ENCODE results near the gene MFSD2B. TPM values are rescaled to one million over a fixed set of nuclear protein-coding genes. Genes with fewer than 3 reads are reported as not detected.
"Not testable (repeated sequence)": the region's sequence is repeated elsewhere in the genome, so short reads cannot be mapped to it uniquely, and the experiment has no call there.

MFSD2B gene
- total RNA-seq, 1 donor from 2014 or later: not detected

DNA sequence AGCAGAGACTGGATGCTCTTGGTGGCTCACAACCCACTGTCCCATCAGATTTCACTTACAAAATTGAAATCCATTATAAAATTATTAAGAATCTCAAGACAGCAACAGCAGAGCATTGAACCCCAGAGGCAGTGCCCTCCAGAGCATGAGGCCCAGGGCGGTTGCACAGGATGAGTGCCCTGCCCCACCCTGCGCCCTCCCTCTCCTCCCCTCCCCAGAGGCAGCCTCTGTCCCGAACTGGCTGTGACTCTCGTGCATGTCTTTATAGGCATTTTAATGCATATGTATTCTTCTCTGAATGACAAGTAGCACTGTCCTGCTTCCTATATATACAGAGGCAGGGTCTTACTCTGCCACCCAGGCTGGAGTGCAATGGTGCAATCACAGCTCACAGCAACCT, 10.4 kb downstream of the MFSD2B start:
- ATAC-seq: no peak

DNA sequence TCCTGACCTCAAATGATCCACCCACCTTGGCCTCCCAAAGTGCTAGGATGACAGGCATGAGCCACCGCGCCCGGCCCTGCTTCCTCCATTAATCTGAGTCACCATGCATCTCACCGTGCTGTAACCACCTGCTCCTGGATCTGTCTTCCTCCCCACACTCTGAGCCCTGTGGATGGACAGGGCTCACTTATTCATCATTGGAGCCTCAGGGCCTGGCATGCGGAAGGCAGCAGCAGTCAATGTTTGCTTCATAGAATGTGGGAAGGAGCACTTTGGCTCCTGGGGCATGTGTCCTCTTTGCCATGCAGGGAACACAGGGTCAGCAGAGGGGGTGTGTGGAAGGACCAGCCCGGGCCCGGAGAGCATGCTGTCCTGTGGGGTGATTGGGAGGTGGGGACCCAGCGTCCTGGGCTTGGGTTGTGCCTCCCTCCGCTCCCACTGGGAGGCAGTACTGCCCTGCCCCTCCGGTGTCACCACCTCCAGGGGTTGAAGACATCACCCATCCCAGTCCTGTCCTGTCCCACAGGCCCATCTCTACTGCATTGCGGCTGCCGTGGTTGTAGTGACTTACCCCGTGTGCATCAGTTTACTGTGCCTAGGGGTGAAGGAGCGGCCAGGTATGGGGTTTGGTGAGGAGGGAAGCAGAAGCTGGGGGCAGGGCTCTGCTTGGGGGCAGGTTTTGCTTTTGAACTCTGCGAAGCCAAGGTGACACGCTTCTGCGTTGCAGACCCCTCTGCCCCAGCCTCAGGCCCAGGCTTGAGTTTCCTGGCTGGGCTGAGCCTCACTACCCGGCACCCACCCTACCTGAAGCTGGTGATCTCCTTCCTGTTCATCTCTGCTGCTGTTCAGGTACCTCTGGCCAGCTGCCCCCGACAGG, 11.5 kb downstream of the MFSD2B start:
- ATAC-seq: peak; percentile 91

DNA sequence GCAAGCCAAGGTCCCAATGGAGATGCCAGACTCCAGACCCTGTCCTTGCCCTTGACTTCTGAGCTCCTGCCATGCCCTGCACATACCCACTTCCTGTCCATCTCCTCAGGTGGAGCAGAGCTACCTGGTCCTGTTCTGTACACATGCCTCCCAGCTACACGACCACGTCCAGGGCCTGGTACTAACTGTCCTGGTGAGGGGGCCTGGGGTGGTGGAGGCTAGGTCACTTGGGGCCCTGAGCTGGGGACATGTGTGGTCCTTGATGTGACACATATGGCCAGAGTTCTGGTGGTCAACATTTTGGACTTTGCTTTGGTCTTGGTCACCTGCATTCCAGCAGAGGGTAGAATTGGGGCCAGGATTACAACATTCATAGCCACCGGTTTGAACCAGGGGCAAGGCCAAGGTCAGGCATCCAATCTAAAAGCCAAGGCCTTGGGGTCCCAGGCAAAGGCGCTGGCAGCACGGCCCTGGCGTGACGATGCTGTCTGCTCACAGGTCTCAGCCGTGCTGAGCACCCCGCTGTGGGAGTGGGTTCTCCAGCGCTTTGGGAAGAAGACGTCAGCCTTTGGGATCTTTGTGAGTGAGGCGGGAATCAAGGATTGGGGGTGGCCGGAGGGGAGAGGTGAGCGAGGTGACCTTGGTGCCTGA, 12.6 kb downstream of the MFSD2B start:
- no peak for ATAC-seq

DNA sequence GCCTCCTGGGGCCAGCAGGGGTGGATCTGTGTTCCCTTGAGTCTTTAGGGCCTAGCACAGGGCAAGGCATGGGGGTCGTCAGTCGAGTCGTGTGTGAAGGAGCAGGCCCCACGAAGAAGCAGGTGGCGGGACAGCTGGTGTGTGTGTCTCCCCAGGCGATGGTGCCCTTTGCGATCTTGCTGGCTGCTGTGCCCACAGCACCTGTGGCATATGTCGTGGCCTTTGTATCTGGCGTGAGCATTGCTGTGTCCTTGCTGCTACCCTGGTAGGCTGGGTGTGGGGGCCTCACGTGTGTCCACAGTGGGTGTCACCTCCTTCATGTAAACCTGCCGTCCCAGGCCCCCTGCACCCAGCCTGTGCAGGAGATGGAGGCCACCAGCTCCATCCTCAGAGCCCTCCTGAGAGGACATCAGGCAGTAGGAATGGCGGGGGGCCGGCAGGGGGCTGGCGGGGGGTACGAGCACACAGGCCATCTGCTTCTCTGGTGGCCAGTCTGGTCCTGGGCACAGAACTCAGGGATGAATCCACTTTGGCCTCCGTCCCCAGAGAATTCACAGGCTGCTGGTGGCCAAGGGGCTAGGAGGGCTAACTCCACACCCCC, 13.2 kb downstream of the MFSD2B start:
- ATAC-seq: no peak

DNA sequence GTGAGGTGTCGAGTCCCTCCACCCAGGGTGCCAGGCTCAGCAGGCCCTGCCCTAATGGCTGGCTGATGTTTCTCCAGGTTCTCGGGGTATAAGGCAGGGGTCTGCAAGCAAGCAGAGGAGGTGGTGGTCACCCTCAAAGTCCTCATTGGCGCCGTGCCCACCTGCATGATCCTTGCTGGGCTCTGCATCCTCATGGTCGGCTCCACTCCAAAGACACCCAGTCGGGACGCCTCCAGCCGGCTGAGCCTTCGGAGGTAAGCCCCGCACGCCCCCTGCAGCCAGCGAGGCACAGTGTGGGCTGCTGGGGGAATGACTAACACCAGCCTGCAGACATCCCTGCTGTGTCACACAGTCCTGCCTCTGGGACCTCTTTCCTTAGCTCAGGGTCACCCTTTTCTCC, 14.1 kb downstream of the MFSD2B start:
- no peak for ATAC-seq

DNA sequence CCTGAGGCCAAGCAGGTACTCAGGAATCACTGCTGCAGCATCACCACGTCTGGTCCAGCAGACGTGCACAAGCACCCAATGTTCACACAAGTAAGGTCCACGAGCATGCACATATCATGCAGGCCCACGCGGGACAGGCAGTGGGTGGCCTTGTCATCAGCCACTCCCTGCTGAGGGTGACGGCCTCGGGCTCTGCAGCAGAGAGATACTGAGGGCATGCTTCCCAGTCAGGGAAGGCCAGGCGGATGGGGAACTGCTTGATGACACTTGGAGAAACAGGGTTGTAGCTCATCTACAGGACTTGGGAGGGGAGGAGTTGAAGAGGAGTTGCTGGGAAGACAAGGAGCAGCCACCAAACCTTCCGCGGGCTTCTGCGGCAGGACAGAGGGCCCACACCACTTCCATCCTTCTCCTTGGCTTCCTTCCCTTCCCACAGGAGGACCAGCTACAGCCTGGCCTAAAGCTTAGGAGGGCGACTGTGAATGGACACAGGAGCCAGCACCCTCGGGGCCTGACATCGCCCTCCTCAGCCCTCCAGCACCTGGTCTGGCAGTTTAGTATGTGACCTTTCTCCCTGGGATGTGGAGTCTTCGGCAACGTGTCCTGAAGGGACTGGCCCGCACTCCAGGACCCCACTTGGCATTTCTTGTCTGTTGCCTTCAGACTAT, 15.2 kb downstream of the MFSD2B start:
- ATAC-seq: no peak

DNA sequence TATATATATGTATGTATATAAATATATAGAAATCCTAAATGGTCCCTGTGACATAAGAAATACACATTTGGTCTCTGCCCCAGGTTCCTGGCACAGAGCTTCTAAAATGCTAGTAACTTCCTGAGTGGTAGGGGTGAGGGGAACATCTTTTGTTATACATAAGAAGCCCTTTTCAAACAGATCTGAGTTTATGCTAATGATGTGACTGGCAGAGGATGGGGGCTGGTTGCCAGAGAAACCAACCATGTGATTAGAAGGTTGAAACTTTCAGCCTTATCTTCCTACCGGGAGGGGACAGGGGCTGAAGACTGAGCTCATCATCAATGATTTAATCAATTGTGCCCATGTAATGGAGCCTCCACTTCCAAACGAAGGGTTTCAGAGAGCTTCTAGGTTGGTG, 16.3 kb downstream of the MFSD2B start:
- ATAC-seq: no peak

DNA sequence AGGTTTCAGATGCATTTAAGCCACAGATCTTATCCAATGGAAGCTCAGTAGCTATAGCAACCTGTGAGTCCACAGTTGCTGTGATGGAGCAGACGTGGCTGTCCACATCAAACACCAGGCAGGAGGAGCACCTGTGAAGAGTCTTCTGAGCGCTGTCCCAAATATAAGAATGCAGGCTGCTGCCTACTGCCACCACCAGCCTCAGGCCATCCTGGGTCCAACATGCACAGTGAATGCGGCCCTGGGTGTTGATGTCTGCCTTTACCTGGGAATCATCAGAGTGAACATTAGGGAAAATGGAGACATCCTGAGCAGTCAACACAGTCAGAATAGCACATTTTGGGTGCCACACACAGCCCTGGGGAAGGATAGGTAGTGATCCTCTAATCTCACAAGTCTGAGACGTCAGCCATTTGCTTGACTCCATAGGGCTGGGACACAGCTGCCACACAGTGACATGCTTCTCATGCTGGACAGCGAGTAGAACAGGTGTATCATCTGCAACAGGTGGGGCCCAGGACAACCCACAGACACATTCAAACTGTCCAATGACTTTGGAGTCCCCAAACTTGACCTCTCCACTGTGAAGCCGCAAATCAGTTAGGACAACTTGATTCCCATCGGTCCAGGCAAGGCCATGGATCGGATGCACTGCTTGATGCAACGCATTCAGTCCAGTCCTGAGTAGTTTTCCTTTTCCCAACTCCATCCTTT, 29.1 kb downstream of the MFSD2B start:
- ATAC-seq: no peak

DNA sequence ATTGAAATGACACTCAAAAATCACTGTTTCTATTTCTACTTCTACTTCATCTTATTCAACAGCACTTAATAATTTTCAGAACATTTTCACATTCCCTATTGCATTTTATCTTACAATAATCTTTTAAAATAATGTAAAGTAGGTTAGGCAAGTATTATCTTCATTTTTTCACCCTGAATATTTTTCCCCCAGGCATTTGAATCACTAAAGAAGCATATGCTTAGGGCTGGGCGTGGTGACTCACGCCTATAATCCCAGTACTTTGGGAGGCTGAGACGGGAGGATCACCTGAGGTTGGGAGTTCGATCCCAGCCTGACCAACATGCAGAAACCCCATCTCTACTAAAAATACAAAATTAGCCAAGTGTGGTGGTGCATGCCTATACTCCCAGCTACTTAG, 30.6 kb downstream of the MFSD2B start:
- no peak for ATAC-seq

DNA sequence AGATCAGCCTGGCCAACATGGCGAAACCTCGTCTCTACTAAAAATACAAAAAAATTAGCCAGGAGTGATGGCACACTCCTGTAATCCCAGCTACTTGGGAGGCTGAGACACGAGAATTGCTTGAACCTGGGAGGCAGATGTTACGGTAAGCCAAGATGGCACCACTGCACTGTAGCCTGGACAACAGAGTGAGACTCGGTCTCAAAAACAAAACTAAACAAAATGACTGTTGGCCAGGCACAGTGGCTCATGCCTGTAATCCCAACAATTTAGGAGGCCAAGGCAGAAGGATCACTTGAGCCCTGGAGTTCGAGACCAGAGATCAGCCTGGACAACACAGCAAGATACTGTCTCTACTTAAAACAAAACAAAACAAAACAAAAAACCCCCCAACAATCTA, 33.2 kb downstream of the MFSD2B start:
- not testable (repeated sequence) for ATAC-seq

DNA sequence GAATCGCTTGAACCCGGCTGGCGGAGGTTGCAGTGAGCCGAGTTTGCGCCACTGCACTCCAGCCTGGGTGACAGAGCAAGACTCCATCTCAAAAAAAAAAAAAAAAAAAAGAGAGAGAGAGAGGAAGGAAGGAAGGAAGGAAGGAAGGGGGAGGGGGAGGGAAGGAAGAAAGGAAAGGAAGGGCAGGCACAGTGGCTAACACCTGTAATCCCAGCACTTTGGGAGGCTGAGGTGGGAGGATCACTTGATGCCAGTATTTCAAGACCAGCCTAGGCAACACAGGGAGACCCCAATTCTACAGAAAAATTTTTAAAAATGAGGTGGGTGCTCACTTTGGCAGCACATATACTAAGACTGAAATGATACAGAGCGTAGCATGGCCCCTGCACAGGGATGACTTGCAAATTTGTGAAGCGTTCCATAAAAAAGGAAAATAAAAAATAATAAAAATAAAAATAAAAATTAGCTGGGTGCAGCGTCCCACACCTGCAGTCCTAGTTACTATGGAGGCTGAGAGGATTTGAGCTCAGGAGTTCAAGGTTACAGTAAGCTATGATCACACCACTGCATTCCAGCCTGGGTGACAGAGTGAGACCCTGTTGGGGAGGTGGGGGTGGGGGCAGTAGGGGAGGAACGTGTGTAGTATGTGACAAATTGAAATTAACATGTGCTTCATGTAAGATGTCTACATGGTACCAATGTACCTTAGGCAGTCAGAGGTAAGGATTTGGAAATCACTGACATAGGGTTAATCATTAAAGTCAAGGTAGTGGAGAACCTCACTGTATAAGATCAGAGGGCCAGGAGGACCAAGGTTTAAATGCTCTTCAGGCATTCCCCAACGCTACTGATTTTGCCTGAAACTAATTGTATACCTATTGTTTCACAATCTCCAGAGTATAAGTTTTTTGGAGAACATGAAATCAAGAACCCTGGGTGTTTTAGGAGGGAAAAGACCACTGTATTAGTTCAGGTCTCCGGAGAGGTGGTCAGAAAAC, 35.9 kb downstream of the MFSD2B start:
- ATAC-seq: no peak

DNA sequence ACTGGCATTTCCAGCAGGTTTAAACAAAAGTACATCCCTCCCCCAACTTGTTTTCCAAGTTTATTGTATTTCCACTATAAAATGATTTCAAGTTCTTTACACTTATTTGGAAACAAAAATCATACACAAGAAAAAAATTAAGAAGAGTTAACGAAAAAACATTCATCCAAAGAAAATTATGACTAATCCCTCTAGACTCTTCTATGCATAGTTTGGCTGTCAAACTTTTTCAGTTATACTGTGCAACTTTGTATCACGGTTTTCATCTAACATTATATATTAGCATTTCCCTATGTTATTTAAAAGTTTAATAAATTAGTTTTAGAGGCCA, 36.7 kb downstream of the MFSD2B start:
- ATAC-seq: no peak

DNA sequence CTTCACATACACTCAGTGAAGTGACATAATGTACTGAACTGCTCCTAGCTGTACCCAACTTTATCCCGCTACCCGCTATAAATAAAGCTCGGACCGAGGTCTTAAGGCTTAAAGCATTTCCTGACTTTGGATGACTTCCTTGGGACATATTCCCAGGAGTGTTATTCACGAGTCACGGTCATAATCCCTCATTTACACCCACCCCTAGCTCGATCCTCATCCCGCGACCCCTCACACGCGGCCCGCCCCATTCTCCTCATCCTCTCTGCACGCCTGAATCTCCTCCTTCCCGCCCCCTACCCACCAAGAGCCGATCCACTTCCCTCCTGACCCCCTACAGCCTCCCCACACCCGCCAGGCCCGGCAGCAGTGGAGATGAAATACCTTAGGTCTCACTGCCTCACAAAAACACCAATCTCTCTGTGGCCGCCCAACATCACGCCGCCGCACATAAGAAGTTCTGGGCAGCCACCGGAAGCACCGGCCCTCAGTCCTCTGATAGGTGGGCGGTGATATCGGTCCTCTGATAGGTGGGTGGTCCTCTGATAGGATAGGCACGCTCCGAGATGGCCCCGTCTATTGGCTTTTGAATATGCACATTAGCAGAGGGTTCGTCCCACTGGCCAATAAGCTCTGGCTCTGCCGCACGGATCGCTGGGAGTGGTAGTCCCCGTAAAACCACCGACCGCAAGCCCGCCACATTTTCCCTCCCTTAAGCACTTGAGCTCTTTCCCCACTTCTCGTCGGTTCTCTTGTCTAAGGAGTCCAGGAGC, 37.2 kb downstream of the MFSD2B start, which contains the start of gene WDCP:
Gene WDCP, minus strand, starts transcription at position 462 of the 773 bp plus-strand sequence. CDS start 7,897 bp downstream, outside the sequence.
- ATAC-seq: peak; percentile 100

DNA sequence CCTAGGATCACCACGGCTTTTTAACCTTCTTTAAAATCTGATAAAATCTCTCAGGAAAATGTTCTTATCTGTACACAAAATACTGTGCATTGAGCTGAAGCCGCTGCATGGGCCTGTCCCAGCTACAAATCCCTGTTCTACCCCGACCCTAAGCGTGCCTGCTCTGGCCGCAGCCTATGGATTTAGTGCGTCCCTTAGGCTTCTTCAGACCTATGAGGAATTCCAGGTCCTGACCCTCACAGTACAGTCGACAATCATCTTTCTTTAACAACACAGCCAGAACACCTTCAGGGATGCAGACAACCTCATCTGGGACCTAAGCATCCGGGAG, 37.8 kb downstream of the MFSD2B start:
- ATAC-seq: no peak

DNA sequence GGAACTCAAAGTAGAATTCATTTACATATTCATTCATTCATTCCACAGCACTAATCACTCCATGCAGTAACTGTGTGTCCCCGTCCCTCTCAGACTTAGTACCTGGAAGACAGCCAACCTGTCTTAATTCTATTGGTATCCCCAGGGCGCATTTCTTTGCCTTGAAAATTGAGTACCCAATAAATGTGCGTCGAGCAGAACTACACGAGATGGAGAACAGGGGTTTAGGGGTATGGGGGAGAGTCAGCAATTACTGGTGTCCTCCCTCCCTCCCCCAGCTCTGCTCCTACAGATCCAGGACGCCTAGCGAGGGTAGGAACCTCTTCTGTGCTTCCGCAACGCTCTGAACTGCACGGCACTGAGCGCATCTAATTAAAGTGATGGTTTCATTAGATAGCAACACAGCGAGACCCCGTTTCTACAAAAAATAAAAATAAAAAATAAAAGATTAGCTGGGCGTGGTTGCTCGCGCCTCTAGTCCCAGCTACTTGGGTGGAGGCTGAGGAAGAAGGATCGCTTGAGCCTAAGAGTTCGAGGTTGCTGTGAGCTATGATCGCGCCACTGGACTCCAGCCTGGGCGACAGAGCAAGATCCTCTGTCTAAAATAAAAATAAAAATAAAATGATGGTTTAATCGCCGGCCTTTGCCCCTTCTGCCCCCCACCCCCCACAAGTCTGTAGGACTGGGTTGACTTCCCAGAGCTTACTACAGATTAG, 39.0 kb downstream of the MFSD2B start:
- no peak for ATAC-seq

DNA sequence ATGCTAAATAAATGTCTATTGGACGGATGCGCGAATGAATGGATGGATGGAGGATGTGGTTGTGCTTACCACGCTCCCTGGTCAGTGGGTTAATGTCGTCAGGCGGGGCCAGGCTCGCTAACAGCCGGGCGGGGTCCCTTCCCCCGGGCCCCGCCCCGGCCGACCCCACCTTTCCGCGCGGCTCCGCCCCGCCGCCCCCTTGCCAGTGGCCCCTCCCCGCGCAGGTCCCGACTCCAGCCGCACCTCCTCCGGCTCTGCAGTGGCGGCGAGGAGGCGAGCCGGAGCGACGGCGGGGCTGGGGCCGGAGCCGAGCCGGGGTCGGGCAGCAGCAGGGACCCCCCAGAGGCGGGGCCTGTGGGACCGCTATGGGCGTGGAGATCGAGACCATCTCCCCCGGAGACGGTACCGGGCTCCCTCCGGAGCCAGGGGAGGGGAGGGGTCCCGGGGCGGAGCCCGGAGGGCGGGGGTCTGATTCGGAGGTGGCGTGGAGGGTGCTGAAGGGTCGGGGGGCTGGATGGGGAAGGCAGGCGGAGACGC, 39.7 kb downstream of the MFSD2B start, which contains the start of gene FKBP1B:
Gene FKBP1B, plus strand, starts transcription at position 257 of the 537 bp plus-strand sequence. Its CDS starts 109 bp downstream, at position 366.
- ATAC-seq: peak; percentile 41

DNA sequence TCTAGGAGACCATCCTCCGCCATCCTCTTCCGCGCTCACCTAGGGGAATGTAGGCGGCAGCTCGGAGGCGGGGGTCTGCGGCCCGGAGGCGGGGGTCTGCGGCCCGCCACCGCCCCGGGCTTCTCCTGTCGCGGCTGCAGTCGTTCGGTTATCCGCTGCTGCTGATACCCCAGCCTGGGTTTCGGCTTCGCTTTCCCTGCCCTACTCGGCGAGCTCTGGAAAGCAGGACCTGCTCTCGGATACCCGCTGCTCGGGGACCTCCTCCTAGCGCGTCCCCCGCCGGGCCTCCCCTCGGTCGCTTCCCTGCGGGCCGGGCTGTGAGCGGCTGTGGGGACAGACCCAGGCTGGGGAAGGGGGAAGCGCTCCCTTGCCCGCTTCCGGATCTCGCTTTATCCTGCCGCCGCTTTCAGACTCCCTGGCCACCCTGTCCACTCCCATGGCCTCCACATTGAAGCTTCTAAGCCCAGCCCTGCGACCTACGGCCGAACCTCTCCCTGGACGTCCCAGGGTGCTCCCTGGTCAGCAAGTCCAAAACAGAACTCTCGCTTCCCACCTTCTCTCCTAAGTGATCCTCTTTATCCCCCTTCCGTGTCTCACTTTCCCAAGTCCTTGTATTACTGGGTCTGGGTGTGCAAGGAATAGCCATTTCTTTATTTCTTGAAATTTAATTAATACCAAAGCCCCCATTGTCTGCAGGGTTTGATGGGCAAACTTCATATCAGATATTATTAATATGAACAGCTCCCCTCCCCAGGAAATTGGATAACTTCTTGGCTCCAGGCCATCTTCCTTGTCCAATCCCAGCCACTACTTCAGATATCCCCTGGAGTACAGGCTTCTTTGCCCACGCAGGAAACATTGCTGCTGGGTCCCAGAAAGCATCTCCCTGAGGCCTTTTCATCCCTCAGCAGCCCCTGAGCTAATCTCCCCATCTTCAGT, 40.4 kb downstream of the MFSD2B start:
- no peak for ATAC-seq

DNA sequence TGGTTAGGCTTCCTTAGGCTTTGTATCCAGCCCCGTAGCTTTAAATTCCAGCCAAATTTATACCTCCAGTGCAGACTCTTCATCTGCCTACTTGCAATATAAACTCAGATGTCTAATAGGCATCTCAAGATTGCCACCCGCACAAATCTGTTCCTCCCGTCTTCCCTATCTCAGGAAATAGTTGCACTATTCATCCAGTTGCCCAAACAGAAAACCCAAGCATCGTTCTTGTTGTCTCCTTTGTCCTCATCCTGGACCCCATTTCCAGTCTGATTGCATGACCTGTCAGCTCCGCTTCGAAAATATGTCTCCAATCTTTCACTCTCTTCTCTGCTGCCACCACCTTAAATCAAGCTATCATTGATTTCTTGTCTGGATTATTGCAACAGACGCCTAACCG, 41.9 kb downstream of the MFSD2B start:
- no peak for ATAC-seq
